HepG2 (cell line): ENCODE results near the gene POLR1C.

Experiments used
- RFX3 ChIP-seq: IDR thresholded peaks from 2 replicates; pipeline ENCODE4 v1.6.1; 2016; ENCODE audit warnings: missing biosample characterization, missing genetic modification reagents
- TAF1 ChIP-seq: sonication (generic); formaldehyde crosslinking; IDR thresholded peaks from 2 replicates; pipeline ENCODE4 v1.4.0; 2020; ENCODE audit warnings: missing genetic modification reagents

DNA sequence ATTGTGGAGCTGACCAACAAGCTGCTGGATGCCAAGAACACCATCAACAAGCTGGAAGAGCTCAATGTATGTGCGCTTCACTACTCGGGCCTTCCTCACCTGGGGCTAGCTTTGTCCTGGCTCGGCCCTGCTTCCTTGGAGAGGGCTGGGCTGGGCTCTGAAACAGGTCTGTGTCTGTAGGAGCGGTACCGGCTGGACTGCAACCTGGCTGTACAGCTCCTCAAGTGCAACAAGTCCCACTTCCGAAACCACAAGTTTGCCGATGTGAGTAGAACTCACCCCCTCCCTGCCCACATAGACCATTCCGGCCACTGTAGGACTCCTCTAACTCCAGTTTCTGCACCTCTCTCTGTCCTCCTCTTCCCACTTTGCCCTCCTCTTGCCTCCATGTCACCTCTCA, 13.4 kb upstream of the POLR1C start:
- TF ChIP-seq RFX3 (no peak), TAF1 (CRISPR knock-in tag) (no peak)
